ENCODE measurements around the gene CPNE4.
"Not testable (repeated sequence)": the region's sequence is repeated elsewhere in the genome, so short reads cannot be mapped to it uniquely, and the experiment has no call there.

CPNE4 gene

DNA sequence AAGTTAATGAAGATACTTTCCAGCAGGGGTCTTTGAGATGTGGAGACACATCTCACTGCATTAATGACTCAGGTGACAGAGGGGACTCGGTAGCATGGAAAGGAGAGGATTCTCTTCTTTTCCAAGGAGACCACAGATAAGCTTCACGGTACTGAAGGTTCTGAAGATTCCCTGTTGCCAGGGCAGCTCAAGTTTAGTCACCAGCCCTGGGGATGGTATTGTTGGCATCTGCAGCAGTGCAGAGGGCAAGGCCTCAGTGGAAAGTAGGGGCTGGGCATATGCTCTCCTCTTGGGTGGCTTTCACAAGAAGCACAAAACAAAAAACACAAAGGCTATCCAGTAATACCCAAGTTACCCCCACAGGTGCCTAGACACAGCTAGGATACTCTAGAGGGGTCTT lies 494.0 kb downstream of the CPNE4 start:
- no peak for DNase-seq (ENCODE audit: low read depth, low spot score)

DNA sequence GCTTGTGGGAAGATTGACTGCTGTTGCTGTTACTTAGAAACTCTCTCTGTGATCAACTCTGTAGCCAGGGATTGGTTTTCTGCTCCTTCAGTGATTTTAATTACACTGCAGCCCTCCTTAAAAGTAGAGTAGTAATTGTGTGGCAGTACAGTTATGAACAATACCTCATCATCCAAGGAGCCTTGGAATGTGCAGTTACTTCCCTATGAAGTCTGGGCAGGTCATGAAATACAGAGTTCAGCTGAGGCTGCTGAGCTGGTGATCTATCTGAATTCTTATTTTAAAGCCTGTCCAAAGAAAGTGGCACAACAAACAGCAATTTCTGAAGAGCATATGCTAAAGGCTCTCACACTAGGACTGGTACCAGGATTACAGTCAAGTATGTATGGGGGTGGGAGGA lies 494.7 kb downstream of the CPNE4 start:
- DNase-seq (ENCODE audit: low read depth, low spot score) = no peak

DNA sequence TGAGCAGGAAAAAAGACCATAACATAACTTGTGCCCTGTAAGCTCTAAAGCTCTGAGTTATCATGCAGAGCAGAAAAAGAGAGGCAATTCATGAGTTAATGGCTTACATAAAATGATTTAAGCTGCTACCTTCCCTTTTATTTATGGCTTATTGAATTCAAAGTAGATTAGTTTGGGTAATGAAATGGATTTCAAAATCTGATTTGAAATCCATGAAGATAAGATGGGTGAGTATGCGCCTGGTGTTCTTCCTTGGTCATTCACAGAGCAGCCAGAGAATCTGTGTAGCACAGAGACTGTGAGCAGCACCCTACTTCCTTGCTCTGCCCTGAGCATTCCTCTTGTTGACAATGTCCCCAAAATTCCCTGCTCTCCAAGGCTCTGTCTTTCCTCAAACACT lies 495.8 kb downstream of the CPNE4 start:
- no peak for DNase-seq (ENCODE audit: low read depth, low spot score)

DNA sequence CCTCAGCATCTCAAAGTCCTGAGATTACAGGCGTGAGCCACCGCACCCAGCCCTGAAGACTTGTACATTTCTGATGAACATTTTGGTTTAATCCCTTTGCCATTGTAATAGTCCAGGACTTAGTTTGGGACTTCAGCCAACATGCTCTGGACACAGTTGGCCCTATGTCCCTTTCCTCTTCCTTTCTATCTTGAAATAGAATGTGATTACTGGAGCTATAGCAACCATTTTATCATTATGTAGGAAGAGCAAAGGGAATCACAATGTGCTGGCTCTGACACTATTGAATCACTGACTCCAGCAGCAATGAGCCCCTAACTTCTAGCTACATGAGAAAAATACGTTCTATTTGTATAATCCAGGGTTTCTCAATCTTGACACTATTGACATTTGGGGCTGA lies 497.3 kb downstream of the CPNE4 start:
- no peak for DNase-seq (ENCODE audit: low read depth, low spot score)

DNA sequence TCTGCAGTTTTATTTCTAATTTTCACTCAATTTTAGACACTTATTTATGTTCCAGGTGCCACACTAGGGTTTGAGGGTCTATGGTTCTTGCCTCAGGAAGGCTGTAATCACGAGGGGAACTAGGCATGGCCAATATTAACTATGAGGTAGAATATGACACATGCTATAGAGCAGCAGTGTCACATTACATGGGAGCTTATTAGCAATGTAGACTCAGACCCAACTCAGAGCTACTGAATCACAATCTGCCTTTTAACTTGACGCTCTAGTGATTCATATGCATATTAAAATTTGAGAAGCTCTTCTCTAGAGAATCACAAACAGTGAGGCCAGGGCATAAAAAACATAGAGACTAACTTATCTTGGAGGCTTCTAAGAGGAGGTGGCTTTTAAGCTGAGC lies 499.2 kb downstream of the CPNE4 start:
- DNase-seq (ENCODE audit: low read depth, low spot score) = no peak

DNA sequence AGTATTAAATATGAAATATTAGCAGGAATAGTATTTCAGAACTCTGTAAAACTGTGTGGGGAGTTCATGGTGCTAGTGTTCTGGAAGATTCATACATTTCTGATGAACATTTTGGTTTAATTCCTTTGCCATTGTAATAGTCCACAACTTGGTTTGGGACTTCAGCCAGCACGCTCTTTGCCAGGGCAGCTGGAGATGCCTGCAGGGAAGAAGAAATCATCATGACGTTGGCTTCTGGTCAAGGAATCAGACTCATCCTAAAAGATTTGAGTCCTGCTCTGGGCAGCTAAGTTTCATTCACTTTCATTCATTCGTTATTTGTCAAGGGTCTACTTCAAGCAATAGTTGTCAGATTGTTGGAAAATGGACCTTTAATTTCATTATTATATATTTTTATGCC lies 499.7 kb downstream of the CPNE4 start:
- DNase-seq (ENCODE audit: low read depth, low spot score) = no peak

DNA sequence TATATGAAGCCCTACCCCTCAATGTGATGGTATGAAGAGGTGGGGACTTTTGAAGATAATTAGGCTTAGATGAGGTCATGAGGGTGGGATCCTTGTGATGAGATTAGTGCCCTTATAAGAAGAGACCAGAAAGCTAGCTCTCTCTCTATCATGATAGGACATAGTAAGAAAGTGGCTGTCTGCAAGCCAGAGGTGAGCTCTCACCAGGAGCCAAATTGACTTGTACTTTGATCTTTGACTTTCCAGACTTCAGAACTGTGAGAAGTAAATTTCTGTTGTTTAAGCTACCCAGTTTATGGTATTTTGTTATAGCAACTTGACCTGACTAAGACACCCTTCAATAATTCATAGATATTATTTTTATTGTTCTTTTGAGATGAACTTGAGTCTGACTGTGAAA lies 502.2 kb downstream of the CPNE4 start:
- DNase-seq (ENCODE audit: low read depth, low spot score) = no peak

DNA sequence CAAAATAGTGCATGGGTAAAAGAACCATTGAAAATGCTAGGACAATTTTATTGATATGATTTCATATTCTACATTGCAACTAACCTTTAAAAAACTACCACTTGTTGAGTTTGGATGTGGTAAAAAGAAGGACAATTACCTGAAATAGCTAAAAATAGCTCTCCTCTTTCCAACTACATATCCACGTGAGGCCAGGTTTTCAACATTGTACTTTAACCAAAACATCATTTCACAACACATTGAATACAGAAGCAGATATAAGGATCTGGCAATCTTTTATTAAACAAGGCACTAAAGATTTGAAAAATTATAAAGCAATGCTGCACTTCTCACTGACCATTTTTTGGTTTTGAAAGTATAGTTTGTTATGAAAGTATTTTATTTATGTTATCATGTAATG lies 504.0 kb downstream of the CPNE4 start:
- no peak for DNase-seq (ENCODE audit: low read depth, low spot score)

DNA sequence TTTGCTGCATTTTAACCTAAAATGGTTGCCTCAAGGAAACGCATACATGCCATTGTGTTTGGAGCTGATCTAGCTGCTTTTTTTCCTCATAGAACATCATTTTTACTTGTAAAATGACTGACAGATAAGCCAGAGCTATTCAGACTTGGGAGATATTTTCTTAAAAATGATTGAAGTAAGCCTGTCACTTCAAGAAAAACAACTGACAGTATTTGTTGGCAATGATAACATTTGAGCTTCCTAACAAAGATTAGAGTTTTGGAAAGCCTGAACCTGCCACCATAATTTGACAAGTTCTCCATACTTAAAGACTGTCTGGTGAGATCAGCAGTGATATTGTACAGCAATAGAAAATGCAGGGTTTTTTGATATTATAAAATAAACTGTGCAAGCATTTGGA lies 504.4 kb downstream of the CPNE4 start:
- DNase-seq (ENCODE audit: low read depth, low spot score) = no peak

DNA sequence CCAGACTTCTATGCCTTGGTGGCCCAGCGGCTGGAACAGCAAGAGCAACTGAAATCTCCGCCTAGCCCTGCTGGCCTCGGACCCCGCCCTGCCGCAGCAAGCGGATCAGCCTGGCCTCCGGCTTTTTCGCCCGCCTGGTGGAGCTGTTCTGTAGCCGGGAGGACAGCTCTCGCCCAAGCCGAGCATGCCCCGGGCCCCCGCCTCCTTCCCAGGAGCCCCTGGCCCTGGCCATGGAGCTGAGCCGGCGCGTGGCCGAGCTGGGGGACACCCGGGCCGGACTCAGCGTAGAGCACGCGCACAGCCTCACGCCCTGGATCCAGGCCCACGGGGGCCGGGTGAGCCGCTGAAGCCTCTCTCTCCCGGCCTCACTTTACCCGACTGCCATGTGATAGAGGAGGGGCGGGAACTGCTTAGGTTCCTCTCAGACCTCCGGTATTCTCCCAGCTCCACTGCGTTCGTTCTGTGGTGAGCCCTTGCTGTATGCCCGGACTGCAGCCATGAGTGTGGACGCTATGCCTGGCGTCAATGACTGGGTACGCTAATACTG lies 507.9 kb downstream of the CPNE4 start:
- DNase-seq (ENCODE audit: low read depth, low spot score) = peak; percentile 94

DNA sequence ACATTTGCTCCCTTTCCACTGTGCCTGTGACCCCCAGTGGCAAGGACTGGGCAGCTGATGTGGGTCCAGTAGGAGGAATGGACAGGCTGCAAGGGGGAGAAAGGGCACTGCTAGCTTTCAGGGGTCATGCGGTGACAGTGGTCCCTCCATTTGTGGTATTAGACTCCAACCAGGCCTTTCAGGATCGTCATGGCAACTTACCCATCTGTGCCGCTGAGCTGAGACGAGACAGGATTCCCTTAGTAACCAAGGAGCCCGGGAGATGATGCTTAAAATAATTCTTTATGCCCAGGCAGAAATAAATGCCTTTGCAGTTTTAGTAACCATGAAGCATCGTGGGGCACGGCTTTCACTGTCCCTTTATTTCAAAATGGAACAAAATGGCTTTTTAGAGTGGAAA lies 516.1 kb downstream of the CPNE4 start:
- no peak for DNase-seq (ENCODE audit: low read depth, low spot score)

DNA sequence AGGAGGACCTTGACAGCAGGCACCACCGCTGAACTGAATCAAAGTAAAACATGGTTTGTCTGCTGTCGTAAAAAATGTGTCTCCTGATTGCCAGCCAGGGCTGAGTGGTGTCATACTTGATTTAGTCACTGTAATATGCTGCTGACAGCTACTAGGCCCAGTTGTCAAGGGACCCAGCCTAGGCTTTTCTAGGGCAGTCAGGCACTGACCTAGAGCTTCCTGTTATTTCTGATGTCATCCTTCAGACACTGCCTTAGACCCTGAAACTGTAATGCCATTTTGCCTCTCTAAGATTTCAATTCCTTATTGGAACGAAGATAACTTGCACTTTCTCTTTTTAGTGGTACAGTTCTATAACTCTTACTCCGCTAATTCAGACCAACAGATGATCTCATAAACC lies 529.4 kb downstream of the CPNE4 start:
- no peak for DNase-seq (ENCODE audit: low read depth, low spot score)

DNA sequence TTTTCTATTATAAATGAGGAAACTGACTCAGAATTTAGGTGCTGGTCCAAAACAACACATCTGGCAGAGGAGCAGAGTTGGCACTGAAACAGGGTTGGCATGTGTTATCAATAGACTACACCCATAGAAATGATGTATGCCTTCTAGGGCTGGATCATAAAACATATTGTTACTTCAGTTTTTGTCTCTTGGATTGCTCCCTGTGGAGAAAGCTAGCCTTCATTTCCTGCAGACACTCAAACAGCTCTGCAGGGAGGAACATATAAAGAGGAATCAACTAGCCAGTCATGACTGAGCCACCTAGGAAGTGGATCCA lies 531.5 kb downstream of the CPNE4 start:
- DNase-seq (ENCODE audit: low read depth, low spot score) = no peak

DNA sequence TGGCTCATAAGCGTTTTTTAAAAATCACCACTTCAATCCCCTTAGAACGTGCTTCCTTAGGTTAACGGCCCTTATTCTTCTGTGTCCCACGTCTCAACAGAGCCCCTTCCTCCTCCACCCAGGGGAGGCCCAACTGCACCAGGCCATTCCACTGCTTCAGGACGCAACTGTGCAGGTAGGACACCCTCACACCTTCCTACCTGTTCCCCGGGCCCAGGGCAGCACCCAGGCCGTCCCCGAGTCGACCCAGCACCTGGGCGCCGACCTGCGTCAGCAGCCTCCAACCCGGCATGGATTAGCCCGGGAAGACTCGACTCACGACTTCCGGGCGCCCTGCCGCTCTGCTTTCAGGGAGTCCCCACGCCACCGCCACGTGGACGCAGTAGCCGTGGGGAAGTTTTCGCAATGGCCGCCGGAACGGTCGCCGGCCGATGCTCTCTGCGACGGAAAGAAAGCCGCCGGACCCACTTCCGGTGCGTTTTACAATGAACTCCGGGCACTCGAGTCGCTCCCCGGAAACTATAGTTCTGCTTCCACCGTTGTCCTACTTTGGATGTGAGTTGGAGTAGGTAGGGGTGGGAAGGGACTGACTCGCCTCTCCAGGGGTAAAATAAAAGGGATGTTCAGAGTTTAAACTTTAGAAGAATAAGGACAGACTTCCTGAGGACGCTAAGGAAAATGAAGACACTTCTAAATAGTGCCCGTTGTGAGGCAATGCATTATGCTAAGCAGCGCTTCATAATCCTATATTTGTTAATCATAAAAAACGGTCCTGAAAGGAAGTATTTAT lies 532.1 kb downstream of the CPNE4 start, which contains the start of gene MRPL3:
Gene MRPL3 (minus strand): TSS at position 442 of the 790 bp plus-strand sequence. CDS start 150 bp downstream, at position 292.
- DNase-seq (ENCODE audit: low read depth, low spot score) = peak; percentile 91

DNA sequence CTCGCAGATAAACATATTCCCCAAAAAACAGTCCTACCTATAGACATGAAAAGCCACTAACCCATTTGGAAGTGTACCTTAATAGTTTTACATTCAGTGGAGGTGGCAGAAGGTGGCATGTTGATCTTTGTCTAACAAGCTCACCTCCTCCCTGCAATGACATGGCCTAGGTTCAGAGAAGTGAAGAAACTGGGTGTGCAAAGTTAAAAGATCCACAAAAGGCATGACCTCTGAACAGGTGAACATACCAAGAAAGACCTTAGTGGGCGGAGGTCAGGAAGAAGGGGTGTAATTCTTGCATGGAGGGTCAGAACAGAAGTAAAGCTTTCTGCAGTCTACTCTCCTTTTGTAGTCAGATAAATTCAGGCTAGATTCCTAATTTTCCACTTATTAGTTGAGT lies 532.9 kb downstream of the CPNE4 start:
- DNase-seq (ENCODE audit: low read depth, low spot score) = peak; percentile 10

DNA sequence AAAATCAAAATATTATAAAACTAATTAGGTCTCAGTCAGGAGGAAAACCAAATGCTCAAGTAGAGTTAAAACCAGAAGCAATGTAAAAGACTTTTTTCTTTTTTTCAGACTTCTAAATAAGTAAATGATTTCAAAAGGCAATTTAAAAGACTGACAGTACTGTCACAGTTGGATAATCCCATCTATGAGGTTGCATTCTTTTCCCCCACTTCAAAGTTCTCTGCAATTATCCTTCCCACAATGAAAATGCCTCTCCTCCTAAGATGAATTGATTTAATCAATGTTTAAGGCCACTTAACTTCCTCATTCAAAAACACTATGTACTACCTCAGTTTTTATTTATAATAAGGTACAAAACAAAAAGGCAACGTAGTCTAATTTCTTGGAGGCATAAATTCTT lies 540.1 kb downstream of the CPNE4 start:
- no peak for DNase-seq (ENCODE audit: low read depth, low spot score)

DNA sequence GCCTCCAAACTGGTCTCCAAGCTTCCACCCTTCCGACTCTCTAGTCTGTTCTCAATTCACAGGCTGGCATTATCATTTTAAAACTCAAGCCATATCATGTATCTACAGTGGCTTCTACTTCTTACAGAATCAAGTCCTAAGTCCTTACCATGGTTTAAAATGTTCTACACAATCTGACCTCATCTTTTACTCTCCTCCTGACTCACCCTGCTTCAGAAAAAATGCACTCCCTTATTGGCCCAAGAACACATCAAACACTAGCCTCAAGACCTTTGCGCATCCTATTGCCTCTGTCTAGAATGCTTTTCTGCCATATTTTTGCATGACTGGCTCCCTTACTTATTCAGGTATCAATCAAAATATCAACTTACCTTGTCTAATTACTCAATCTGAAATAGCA lies 543.0 kb downstream of the CPNE4 start:
- DNase-seq (ENCODE audit: low read depth, low spot score) = no peak

DNA sequence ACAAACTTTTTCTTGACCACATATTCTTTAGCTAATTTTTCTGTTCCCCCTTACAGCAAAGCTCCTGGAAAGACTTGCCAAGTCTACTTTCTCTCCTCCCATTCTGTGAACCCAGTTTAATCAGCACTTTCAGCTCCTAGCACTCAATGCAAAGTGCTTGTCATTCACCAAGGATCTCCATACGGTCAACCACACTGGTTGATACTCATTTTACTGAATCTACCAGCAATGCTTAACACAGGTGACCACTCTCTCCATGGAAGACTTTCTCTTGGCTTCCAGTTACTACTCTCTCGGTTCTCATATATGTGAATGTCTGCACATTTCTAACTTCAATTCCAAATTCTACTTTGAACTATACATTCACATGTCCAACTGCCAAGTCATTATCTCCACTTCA lies 543.7 kb downstream of the CPNE4 start:
- no peak for DNase-seq (ENCODE audit: low read depth, low spot score)

DNA sequence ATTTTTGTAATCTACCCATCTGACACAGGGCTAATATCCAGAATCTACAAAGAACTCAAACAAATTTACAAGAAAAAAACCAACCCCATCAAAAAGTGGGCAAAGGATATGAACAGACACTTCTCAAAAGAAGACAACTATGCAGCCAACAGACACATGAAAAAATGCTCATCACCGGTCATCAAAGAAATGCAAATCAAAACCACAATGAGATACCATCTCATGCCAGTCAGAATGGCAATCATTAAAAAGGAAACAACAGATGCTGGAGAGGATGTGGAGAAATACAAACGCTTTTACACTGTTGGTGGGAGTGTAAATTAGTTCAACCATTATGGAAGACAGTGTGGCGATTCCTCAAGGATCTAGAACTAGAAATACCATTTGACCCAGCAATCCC lies 548.3 kb downstream of the CPNE4 start:
- not testable (repeated sequence) for DNase-seq (ENCODE audit: low read depth, low spot score)

DNA sequence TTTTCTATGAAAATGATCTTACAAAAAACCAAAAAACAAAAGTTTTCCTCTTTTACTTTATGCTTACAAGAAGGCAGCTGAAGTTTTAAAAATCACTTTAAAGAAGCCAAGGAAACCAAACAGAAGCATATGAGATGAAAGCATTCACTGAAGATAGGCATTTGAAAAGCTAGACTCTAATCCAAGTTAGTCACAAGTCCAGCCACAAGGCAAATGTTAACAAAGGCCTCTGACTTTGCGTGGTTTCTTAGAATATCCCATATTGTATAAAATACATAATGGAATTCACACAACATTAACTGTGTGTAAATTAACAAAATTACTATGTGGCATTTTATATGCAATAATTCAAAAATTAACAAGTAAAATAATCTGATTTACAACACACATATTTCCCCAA lies 549.7 kb downstream of the CPNE4 start:
- no peak for DNase-seq (ENCODE audit: low read depth, low spot score)

DNA sequence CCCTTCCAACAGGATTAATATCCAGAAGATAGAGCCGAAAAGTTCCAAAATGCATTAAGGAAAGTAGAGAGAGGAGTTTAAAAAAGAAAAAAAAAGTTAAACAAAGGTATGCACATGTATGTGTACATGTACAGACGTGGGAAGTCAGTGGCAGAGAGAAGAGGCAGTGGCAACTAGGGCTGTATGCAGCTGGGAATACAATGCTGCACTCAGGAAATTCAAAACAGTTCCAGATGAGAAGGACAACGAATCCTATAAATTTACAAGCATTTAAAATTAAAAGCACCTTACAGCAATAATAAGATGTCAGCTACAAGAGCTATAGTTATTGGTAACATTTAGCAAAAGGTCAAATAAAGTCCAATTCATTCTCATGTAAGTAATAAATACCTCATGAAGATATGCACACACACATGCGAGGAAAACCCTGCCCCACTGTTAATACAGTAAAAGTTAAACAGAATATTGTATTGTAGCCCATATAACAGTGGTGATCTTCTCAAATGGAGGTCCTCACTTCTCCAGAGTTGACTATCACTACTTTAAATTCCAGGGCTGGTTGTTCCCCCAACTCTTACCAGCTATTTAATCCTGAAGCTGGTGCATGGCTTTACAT lies 550.2 kb downstream of the CPNE4 start:
- no peak for DNase-seq (ENCODE audit: low read depth, low spot score)
